ENCODE results near the gene ERAS. TPM values are rescaled to one million over a fixed set of nuclear protein-coding genes. Genes with fewer than 3 reads are reported as not detected.

The ERAS gene
- total RNA-seq, 4 donors from 2014 or later = not detected

DNA sequence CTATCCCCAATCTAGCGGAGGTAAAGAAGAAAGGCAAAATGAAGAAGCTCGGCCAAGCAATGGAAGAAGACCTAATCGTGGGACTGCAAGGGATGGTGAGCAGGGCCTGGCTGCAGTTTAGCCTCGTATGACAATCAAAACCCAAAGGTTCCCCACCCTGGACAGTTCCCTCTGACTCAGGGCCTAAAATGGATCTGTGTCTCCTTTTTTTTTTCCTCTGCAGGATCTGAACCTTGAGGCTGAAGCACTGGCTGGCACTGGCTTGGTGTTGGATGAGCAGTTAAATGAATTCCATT is 23.5 kb upstream of the ERAS start:
- intact Hi-C loops (cut with DNase I; ENCODE audit: low total_unique reads) (no loop called here), in situ Hi-C loops (cut with MboI; ENCODE audit: low pct_ligation_motif_present in 1 of 4, low pct_unique_long_range_greater_than_20kb in 1 of 4, low sequenced_read_pairs in 3 of 4) (no loop called here)
- WGBS, 2 donors (ENCODE audit: low coverage in 1 of 2) = 63% methylated on average over 4 of the region's 4 CpGs; no CpG with 5 or more reads in 1 of the 2 donors

DNA sequence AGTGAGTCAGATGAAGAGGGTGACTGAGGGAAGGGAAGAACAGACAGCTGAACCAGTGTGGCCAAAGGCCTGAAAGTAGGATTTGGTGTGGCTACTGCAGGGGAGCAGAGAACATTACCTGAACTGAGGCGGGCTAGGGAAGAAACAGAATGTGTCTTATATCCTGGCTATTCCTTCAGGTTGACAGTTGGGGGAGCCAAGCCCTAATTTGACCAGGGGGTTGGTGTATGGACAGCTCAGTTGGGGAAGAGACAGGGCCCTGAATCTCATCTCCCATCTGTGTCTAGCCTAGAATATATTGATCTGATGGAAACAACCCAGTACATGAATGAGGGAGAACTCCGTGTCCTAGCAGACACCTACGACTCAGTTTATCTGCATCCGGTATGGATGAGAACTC is 20.2 kb upstream of the ERAS start:
- H3K4me1 ChIP-seq = peaks cover 0 to 6% (median 0%) of the 10 kb centered on the region in 4 donors
- H3K27ac ChIP-seq = no peak overlapping the region
- no peaks in the 10 kb centered on the region for H3K36me3 ChIP-seq
- no peaks in the 10 kb centered on the region for H3K9me3 ChIP-seq
- intact Hi-C loops (cut with DNase I; ENCODE audit: low total_unique reads) = no loop called here
- H3K4me3 ChIP-seq = no peak overlapping the region
- no peak for DNase-seq
- in situ Hi-C loops (cut with MboI; ENCODE audit: low pct_ligation_motif_present in 1 of 4, low pct_unique_long_range_greater_than_20kb in 1 of 4, low sequenced_read_pairs in 3 of 4) = no loop called here
- WGBS, 2 donors (ENCODE audit: low coverage in 1 of 2) = 83% methylated on average over 4 of the region's 4 CpGs; no CpG with 5 or more reads in 1 of the 2 donors
- no peaks in the 10 kb centered on the region for H3K27me3 ChIP-seq
- no peak for TF ChIP-seq EP300 (IDR thresholded peaks at IDR 0.05; ENCODE audit: low read depth)
- TF ChIP-seq, protein P1, sequence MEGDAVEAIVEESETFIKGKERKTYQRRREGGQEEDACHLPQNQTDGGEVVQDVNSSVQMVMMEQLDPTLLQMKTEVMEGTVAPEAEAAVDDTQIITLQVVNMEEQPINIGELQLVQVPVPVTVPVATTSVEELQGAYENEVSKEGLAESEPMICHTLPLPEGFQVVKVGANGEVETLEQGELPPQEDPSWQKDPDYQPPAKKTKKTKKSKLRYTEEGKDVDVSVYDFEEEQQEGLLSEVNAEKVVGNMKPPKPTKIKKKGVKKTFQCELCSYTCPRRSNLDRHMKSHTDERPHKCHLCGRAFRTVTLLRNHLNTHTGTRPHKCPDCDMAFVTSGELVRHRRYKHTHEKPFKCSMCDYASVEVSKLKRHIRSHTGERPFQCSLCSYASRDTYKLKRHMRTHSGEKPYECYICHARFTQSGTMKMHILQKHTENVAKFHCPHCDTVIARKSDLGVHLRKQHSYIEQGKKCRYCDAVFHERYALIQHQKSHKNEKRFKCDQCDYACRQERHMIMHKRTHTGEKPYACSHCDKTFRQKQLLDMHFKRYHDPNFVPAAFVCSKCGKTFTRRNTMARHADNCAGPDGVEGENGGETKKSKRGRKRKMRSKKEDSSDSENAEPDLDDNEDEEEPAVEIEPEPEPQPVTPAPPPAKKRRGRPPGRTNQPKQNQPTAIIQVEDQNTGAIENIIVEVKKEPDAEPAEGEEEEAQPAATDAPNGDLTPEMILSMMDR (IDR thresholded peaks at IDR 0.05) = no peak
- TF ChIP-seq POLR2AphosphoS5 (IDR thresholded peaks at IDR 0.05) = no peak
- TF ChIP-seq POLR2A (IDR thresholded peaks at IDR 0.05) = no peak

More for the DNA sequence above, 23.5 kb upstream of the ERAS start:
- DNase-seq = no peak
- no peaks in the 10 kb centered on the region for H3K36me3 ChIP-seq
- H3K27me3 ChIP-seq = no peaks in the 10 kb centered on the region
- H3K4me3 ChIP-seq = peak overlapping the region; percentile 6 to 61 (median 48)
- H3K4me1 ChIP-seq = peaks cover 0 to 6% (median 2%) of the 10 kb centered on the region in 4 donors
- no peaks in the 10 kb centered on the region for H3K9me3 ChIP-seq
- TF ChIP-seq, protein P1 (IDR thresholded peaks at IDR 0.05) = no peak
- TF ChIP-seq POLR2AphosphoS5 (IDR thresholded peaks at IDR 0.05) = no peak
- peak overlapping the region; percentile 89 to 98 (median 96) for H3K27ac ChIP-seq

DNA sequence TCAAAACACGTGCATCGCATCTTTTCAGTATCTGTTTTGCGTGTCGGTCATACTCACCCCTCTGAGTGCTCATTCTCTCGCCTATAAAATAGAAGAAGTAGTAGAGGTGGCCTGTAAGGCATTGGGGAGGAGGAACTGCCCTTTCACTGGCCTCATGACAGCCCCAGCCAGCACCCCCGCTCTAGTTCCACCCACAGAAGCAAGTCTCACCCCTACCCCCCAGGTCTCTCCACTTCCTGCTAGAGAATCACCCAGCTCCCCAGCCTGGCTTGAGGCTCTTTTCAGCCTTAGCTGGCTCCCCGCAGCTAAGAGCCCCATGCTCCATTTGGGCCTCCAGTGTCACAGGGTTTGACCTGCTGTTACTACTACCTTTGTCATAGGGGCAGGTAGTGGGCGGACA is 12.7 kb upstream of the ERAS start:
- DNase-seq = no peak
- Histone ChIP-seq H3K4me1 (no peaks in the 10 kb centered on the region), H3K27ac (no peak overlapping the region), H3K9me3 (no peaks in the 10 kb centered on the region), H3K36me3 (no peaks in the 10 kb centered on the region), H3K4me3 (no peak overlapping the region), H3K27me3 (no peaks in the 10 kb centered on the region)
- no peak for TF ChIP-seq POLR2AphosphoS5 (IDR thresholded peaks at IDR 0.05)
- in situ Hi-C loops (cut with MboI; ENCODE audit: low pct_ligation_motif_present in 1 of 4, low pct_unique_long_range_greater_than_20kb in 1 of 4, low sequenced_read_pairs in 3 of 4) = no loop called here
- intact Hi-C loops (cut with DNase I; ENCODE audit: low total_unique reads) = no loop called here
- WGBS, 2 donors (ENCODE audit: low coverage in 1 of 2) = 92 to 100% methylated on average over 2 to 8 of the region's 8 CpGs

DNA sequence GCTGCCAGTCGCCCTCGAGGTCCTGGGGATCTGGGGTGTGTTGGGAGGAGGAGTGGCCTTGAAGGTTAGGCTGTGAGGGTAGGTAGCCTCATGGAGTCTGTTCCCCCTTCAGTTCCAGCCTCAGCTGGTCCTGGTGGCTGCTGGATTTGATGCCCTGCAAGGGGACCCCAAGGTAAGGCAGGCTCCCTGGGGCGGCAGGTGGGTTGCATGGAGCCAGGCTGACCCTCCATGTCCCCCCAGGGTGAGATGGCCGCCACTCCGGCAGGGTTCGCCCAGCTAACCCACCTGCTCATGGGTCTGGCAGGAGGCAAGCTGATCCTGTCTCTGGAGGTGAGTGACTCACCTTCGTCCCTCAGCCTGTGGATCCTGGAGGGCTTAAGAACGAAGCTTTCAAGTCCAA is 11.6 kb upstream of the ERAS start:
- intact Hi-C loops (cut with DNase I; ENCODE audit: low total_unique reads) (no loop called here), in situ Hi-C loops (cut with MboI; ENCODE audit: low pct_ligation_motif_present in 1 of 4, low pct_unique_long_range_greater_than_20kb in 1 of 4, low sequenced_read_pairs in 3 of 4) (no loop called here)
- Histone ChIP-seq H3K4me3 (no peak overlapping the region), H3K27ac (no peak overlapping the region), H3K27me3 (no peaks in the 10 kb centered on the region), H3K9me3 (no peaks in the 10 kb centered on the region), H3K4me1 (no peaks in the 10 kb centered on the region), H3K36me3 (no peaks in the 10 kb centered on the region)
- TF ChIP-seq EP300 (IDR thresholded peaks at IDR 0.05; ENCODE audit: low read depth) (no peak), POLR2AphosphoS5 (IDR thresholded peaks at IDR 0.05) (no peak), POLR2A (IDR thresholded peaks at IDR 0.05) (no peak)
- TF ChIP-seq, protein P1 (IDR thresholded peaks at IDR 0.05) = no peak
- DNase-seq = no peak
- WGBS, 2 donors (ENCODE audit: low coverage in 1 of 2) = 90% methylated on average over 8 of the region's 8 CpGs; no CpG with 5 or more reads in 1 of the 2 donors

DNA sequence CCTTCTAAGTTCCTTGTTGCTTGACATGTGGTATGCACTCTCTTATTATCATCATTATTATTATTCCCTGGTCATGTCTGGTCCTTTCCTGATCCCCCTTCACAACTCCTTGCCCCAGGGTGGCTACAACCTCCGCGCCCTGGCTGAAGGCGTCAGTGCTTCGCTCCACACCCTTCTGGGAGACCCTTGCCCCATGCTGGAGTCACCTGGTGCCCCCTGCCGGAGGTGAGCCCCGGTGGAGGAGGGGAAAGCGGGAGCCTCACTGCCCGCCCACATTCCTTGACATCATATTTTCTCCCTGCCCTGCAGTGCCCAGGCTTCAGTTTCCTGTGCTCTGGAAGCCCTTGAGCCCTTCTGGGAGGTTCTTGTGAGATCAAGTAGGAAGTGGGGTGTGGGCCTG is 11.0 kb upstream of the ERAS start:
- in situ Hi-C loops (cut with MboI; ENCODE audit: low pct_ligation_motif_present in 1 of 4, low pct_unique_long_range_greater_than_20kb in 1 of 4, low sequenced_read_pairs in 3 of 4) (no loop called here), intact Hi-C loops (cut with DNase I; ENCODE audit: low total_unique reads) (no loop called here)
- Histone ChIP-seq H3K4me3 (no peak overlapping the region), H3K27ac (no peak overlapping the region), H3K9me3 (no peaks in the 10 kb centered on the region), H3K27me3 (no peaks in the 10 kb centered on the region), H3K36me3 (no peaks in the 10 kb centered on the region), H3K4me1 (no peaks in the 10 kb centered on the region)
- 82% methylated on average over 8 of the region's 8 CpGs; no CpG with 5 or more reads in 1 of the 2 donors for WGBS, 2 donors (ENCODE audit: low coverage in 1 of 2)
- TF ChIP-seq POLR2AphosphoS5 (IDR thresholded peaks at IDR 0.05) = no peak
- no peak for TF ChIP-seq EP300 (IDR thresholded peaks at IDR 0.05; ENCODE audit: low read depth)
- TF ChIP-seq POLR2A (IDR thresholded peaks at IDR 0.05) = no peak
- no peak for DNase-seq

Data from transverse colon (tissue), 4 donors.